Osteoblast (primary cell): Measurements from ENCODE around the gene LEMD3. TPM values are rescaled to one million over a fixed set of nuclear protein-coding genes. Genes with fewer than 3 reads are reported as not detected.

Experiments
- DNase-seq: peaks from one replicate; pipeline ENCODE4 v3.0.0; 2011; ENCODE audit warnings: low spot score, mixed read lengths; ENCODE audit not compliant: insufficient read length; ENCODE audit errors: missing footprints
- H2AFZ ChIP-seq: 2 replicates; pipeline ENCODE4 v1.6.0; 2011; ENCODE audit warnings: mild to moderate bottlenecking, low read length
- H3K27ac ChIP-seq: 2 replicates; pipeline ENCODE4 v1.5.1; 2011; ENCODE audit warnings: mild to moderate bottlenecking, low read depth, low read length, moderate library complexity
- H3K27me3 ChIP-seq: 2 replicates; pipeline ENCODE4 v1.6.0; 2012; ENCODE audit warnings: mild to moderate bottlenecking, control low read depth, inconsistent platforms, low read length, moderate library complexity; ENCODE audit not compliant: insufficient read depth
- H3K36me3 ChIP-seq: 2 replicates; pipeline ENCODE4 v1.5.1; 2011; ENCODE audit warnings: mild to moderate bottlenecking, low read length, control low read depth, moderate library complexity; ENCODE audit not compliant: insufficient read depth
- H3K4me1 ChIP-seq: 2 replicates; pipeline ENCODE4 v1.5.1; 2011; ENCODE audit warnings: mild to moderate bottlenecking, low read length, control low read depth, moderate library complexity; ENCODE audit not compliant: insufficient read depth
- H3K4me2 ChIP-seq: 2 replicates; pipeline ENCODE4 v1.6.0; 2011; ENCODE audit warnings: mild to moderate bottlenecking, low read length; ENCODE audit not compliant: insufficient read depth
- H3K4me3 ChIP-seq: fragments of 200-600 bp; sonication (generic); 3 replicates; pipeline ENCODE4 v1.5.1; 2012; ENCODE audit warnings: mild to moderate bottlenecking, low read length, inconsistent platforms; ENCODE audit not compliant: insufficient read depth
- H3K79me2 ChIP-seq: 2 replicates; pipeline ENCODE4 v1.6.0; 2012; ENCODE audit warnings: mild to moderate bottlenecking, low read length, control low read depth, inconsistent platforms; ENCODE audit not compliant: insufficient read depth
- H3K9me3 ChIP-seq: 2 replicates; pipeline ENCODE4 v1.5.1; 2011; ENCODE audit warnings: low read depth, low read length, control low read depth
- H4K20me1 ChIP-seq: 2 replicates; pipeline ENCODE4 v1.6.0; 2012; ENCODE audit warnings: mild to moderate bottlenecking, low read length, control low read depth; ENCODE audit not compliant: insufficient read depth
- CTCF ChIP-seq: IDR thresholded peaks from 2 replicates; pipeline ENCODE4 v1.5.1; 2011; ENCODE audit warnings: mild to moderate bottlenecking, low read depth, low read length, moderate library complexity; ENCODE audit errors: extremely low read depth
- total RNA-seq: library from RNA; depleted of rRNA; stranded (reverse); fragments of >200 nt; gene quantifications from 2 replicates; pipeline ENCODE4 v1.2.3, GENCODE V29; 2012

Gene LEMD3
- total RNA-seq, 1 donor, result 27.5 TPM

- no peak for TF ChIP-seq CTCF
- H3K36me3 ChIP-seq, result no peaks in the 10 kb centered on the region
- H3K4me1 ChIP-seq, result peaks cover 6% of the 10 kb centered on the region
- no peaks in the 10 kb centered on the region for H3K79me2 ChIP-seq
- no peak overlapping the region for H3K4me2 ChIP-seq
- H3K4me3 ChIP-seq, result no peak overlapping the region
- H3K27ac ChIP-seq, result no peak overlapping the region
- H3K27me3 ChIP-seq, result peaks cover 81% of the 10 kb centered on the region
- no peaks in the 10 kb centered on the region for H3K9me3 ChIP-seq
- H4K20me1 ChIP-seq, result no peaks in the 10 kb centered on the region
- no peak for DNase-seq
- no peak overlapping the region for H2AFZ ChIP-seq
Observed at GRCh38 chr12:65122703-65123102, 46.7 kb upstream of the LEMD3 start.

- H3K4me3 ChIP-seq, result no peak overlapping the region
- H3K27me3 ChIP-seq, result peaks cover 78% of the 10 kb centered on the region
- H3K36me3 ChIP-seq, result no peaks in the 10 kb centered on the region
- DNase-seq, result peak; percentile 87
- no peak overlapping the region for H2AFZ ChIP-seq
- peak; percentile 84 for TF ChIP-seq CTCF
- H4K20me1 ChIP-seq, result no peaks in the 10 kb centered on the region
- peaks cover 6% of the 10 kb centered on the region for H3K4me1 ChIP-seq
- H3K9me3 ChIP-seq, result no peaks in the 10 kb centered on the region
- no peak overlapping the region for H3K4me2 ChIP-seq
- H3K27ac ChIP-seq, result no peak overlapping the region
- H3K79me2 ChIP-seq, result no peaks in the 10 kb centered on the region
Observed at GRCh38 chr12:65123435-65124063, 45.8 kb upstream of the LEMD3 start.

- H3K27me3 ChIP-seq, result peaks cover 65% of the 10 kb centered on the region
- no peaks in the 10 kb centered on the region for H4K20me1 ChIP-seq
- no peaks in the 10 kb centered on the region for H3K9me3 ChIP-seq
- H3K4me1 ChIP-seq, result peaks cover 6% of the 10 kb centered on the region
- TF ChIP-seq CTCF, result no peak
- no peak for DNase-seq
- no peaks in the 10 kb centered on the region for H3K79me2 ChIP-seq
- no peak overlapping the region for H3K4me2 ChIP-seq
- no peak overlapping the region for H2AFZ ChIP-seq
- no peak overlapping the region for H3K27ac ChIP-seq
- no peaks in the 10 kb centered on the region for H3K36me3 ChIP-seq
- no peak overlapping the region for H3K4me3 ChIP-seq
Observed at GRCh38 chr12:65125247-65125646, 44.1 kb upstream of the LEMD3 start.

GRCh38 chr12:65125975-65126374 lies 43.4 kb upstream of the LEMD3 start:
- no peak overlapping the region for H3K4me2 ChIP-seq
- no peak for DNase-seq
- H3K4me1 ChIP-seq, result peaks cover 5% of the 10 kb centered on the region
- H3K4me3 ChIP-seq, result no peak overlapping the region
- H3K27ac ChIP-seq, result no peak overlapping the region
- no peaks in the 10 kb centered on the region for H3K79me2 ChIP-seq
- H2AFZ ChIP-seq, result no peak overlapping the region
- TF ChIP-seq CTCF, result no peak
- peaks cover 59% of the 10 kb centered on the region for H3K27me3 ChIP-seq
- H3K36me3 ChIP-seq, result no peaks in the 10 kb centered on the region
- H3K9me3 ChIP-seq, result no peaks in the 10 kb centered on the region
- no peaks in the 10 kb centered on the region for H4K20me1 ChIP-seq
